HG03045 (cell line): ENCODE data around the gene RHBDF1.
A peak's percentile ranks its signal among the peaks of the same experiment; 100 is the strongest.

ENCODE experiments used
- ATAC-seq: cut with Tn5 transposase; IDR thresholded peaks from one replicate; pipeline ENCODE4 v1.9.1; 2021; ENCODE audit warnings: mild to moderate bottlenecking, moderate library complexity; ENCODE audit not compliant: unreplicated experiment

The RHBDF1 gene

GRCh38 chr16:72561-73548, at the start of gene RHBDF1:
Gene RHBDF1, minus strand, starts transcription at chr16:72631. Its CDS starts 7,616 bp downstream, at chr16:65015.
- no peak for ATAC-seq

- no peak for ATAC-seq
Observed at GRCh38 chr16:120756-121155, 48.3 kb upstream of the RHBDF1 start.

GRCh38 chr16:119835-120491, 47.5 kb upstream of the RHBDF1 start:
- ATAC-seq = no peak

- ATAC-seq = no peak
Observed at GRCh38 chr16:119295-119694, 46.9 kb upstream of the RHBDF1 start.

GRCh38 chr16:118857-119256, 46.4 kb upstream of the RHBDF1 start:
- no peak for ATAC-seq

GRCh38 chr16:117379-118365, 45.2 kb upstream of the RHBDF1 start:
- no peak for ATAC-seq

GRCh38 chr16:116015-116414, 43.6 kb upstream of the RHBDF1 start:
- no peak for ATAC-seq

- ATAC-seq = no peak
Observed at GRCh38 chr16:114327-114726, 41.9 kb upstream of the RHBDF1 start.

GRCh38 chr16:112153-112840, 39.9 kb upstream of the RHBDF1 start:
- ATAC-seq = no peak

GRCh38 chr16:106623-107324, 34.3 kb upstream of the RHBDF1 start:
- no peak for ATAC-seq

- no peak for ATAC-seq
Observed at GRCh38 chr16:105521-105920, 33.1 kb upstream of the RHBDF1 start.

- ATAC-seq = no peak
Observed at GRCh38 chr16:104928-105327, 32.5 kb upstream of the RHBDF1 start.

GRCh38 chr16:104355-104754, 31.9 kb upstream of the RHBDF1 start:
- no peak for ATAC-seq

GRCh38 chr16:102060-102855, 29.8 kb upstream of the RHBDF1 start:
- ATAC-seq = no peak

GRCh38 chr16:101586-101985, 29.2 kb upstream of the RHBDF1 start:
- ATAC-seq = no peak

- no peak for ATAC-seq
Observed at GRCh38 chr16:100989-101388, 28.6 kb upstream of the RHBDF1 start.

GRCh38 chr16:97822-98221, 25.4 kb upstream of the RHBDF1 start:
- no peak for ATAC-seq

GRCh38 chr16:96935-97381, 24.5 kb upstream of the RHBDF1 start:
- ATAC-seq = peak; percentile 60

GRCh38 chr16:94918-95265, 22.5 kb upstream of the RHBDF1 start:
- no peak for ATAC-seq
